SK-N-SH treated with all-trans-retinoic acid at 6 μM for 48 hours (cell line): ENCODE results near the gene SPINK5.

Experiments used
- ATAC-seq: fragments of 200-7000 bp; cut with Tn5 transposase; 3 replicates; pipeline ENCODE4 v1.9.1; 2020; ENCODE audit warnings: mild to moderate bottlenecking, moderate library complexity
- ARNTL ChIP-seq: fragments of 450-650 bp; formaldehyde crosslinking; IDR thresholded peaks from 2 replicates; pipeline ENCODE4 v1.5.0; 2020; ENCODE audit warnings: low read depth, mild to moderate bottlenecking, moderate library complexity, borderline replicate concordance
- BACH2 ChIP-seq: fragments of 250-450 bp; sonication (Bioruptor Pico); IDR thresholded peaks from 2 replicates; pipeline ENCODE4 v1.9.0; 2021; ENCODE audit warnings: mild to moderate bottlenecking, borderline replicate concordance
- CREB5 ChIP-seq: fragments of 250-450 bp; sonication (Bioruptor Pico); IDR thresholded peaks from 2 replicates; pipeline ENCODE4 v1.5.1; 2020; ENCODE audit warnings: low read depth, mild to moderate bottlenecking, moderate library complexity
- CSDC2 ChIP-seq: fragments of 250-450 bp; sonication (Bioruptor Pico); IDR thresholded peaks from 2 replicates; pipeline ENCODE4 v1.5.0; 2020; ENCODE audit warnings: mild to moderate bottlenecking, moderate library complexity
- CSRNP3 ChIP-seq: fragments of 250-450 bp; sonication (Bioruptor Pico); IDR thresholded peaks from 2 replicates; pipeline ENCODE4 v1.5.1; 2021; ENCODE audit warnings: mild to moderate bottlenecking, moderate library complexity
- ESRRG ChIP-seq: fragments of 250-450 bp; sonication (Bioruptor Pico); IDR thresholded peaks from 2 replicates; pipeline ENCODE4 v1.6.1; 2021; ENCODE audit warnings: mild to moderate bottlenecking
- GLIS3 ChIP-seq: fragments of 250-450 bp; sonication (Bioruptor Pico); IDR thresholded peaks from 2 replicates; pipeline ENCODE4 v1.5.0; 2020; ENCODE audit warnings: mild to moderate bottlenecking, moderate library complexity
- ISL1 ChIP-seq: fragments of 250-450 bp; sonication (Bioruptor Pico); IDR thresholded peaks from 2 replicates; pipeline ENCODE4 v2.1.2; 2022; ENCODE audit warnings: mild to moderate bottlenecking, moderate library complexity
- OSR1 ChIP-seq: fragments of 250-450 bp; sonication (Bioruptor Pico); IDR thresholded peaks from 2 replicates; pipeline ENCODE4 v1.8.0; 2022; ENCODE audit warnings: moderate library complexity, mild to moderate bottlenecking, inconsistent platforms
- POU6F1 ChIP-seq: fragments of 250-450 bp; sonication (Bioruptor Pico); IDR thresholded peaks from 2 replicates; pipeline ENCODE4 v1.8.0; 2021; ENCODE audit warnings: low read depth, mild to moderate bottlenecking, moderate library complexity, borderline replicate concordance
- PPARA ChIP-seq: fragments of 250-450 bp; sonication (Bioruptor Pico); IDR thresholded peaks from 2 replicates; pipeline ENCODE4 v1.5.0; 2020; ENCODE audit warnings: mild to moderate bottlenecking, borderline replicate concordance
- RARB ChIP-seq: fragments of 250-450 bp; sonication (Bioruptor Pico); IDR thresholded peaks from 2 replicates; pipeline ENCODE4 v1.8.0; 2021; ENCODE audit warnings: mild to moderate bottlenecking, moderate library complexity
- SNAI2 ChIP-seq: fragments of 250-450 bp; sonication (Bioruptor Pico); IDR thresholded peaks from 2 replicates; pipeline ENCODE4 v1.5.0; 2020; ENCODE audit warnings: mild to moderate bottlenecking, moderate library complexity
- TCF4 ChIP-seq: fragments of 250-450 bp; sonication (Bioruptor Pico); IDR thresholded peaks from 2 replicates; pipeline ENCODE4 v1.8.0; 2021; ENCODE audit warnings: mild to moderate bottlenecking, moderate library complexity, borderline replicate concordance
- TOX ChIP-seq: fragments of 250-450 bp; sonication (Bioruptor Pico); IDR thresholded peaks from 2 replicates; pipeline ENCODE4 v1.8.0; 2021; ENCODE audit warnings: mild to moderate bottlenecking, moderate library complexity, borderline replicate concordance
- TSHZ2 ChIP-seq: fragments of 250-450 bp; sonication (Bioruptor Pico); IDR thresholded peaks from 2 replicates; pipeline ENCODE4 v1.5.0; 2020; ENCODE audit warnings: mild to moderate bottlenecking, moderate library complexity
- ZC3H10 ChIP-seq: fragments of 250-450 bp; sonication (Bioruptor Pico); IDR thresholded peaks from 2 replicates; pipeline ENCODE4 v1.5.1; 2021; ENCODE audit warnings: mild to moderate bottlenecking, moderate library complexity
- ZFP3 ChIP-seq: fragments of 250-450 bp; sonication (Bioruptor Pico); IDR thresholded peaks from 2 replicates; pipeline ENCODE4 v1.5.0; 2020; ENCODE audit warnings: mild to moderate bottlenecking, moderate library complexity
- ZFP30 ChIP-seq: fragments of 450-650 bp; formaldehyde crosslinking; IDR thresholded peaks from 2 replicates; pipeline ENCODE4 v1.5.0; 2022; ENCODE audit warnings: mild to moderate bottlenecking, moderate library complexity
- ZNF565 ChIP-seq: fragments of 450-650 bp; formaldehyde crosslinking; conservative IDR thresholded peaks from 2 replicates; pipeline ENCODE4 v1.5.0; 2020; ENCODE audit warnings: low read depth, mild to moderate bottlenecking, moderate library complexity
- ZNF70 ChIP-seq: fragments of 450-650 bp; formaldehyde crosslinking; IDR thresholded peaks from 2 replicates; pipeline ENCODE4 v1.5.0; 2020; ENCODE audit warnings: mild to moderate bottlenecking, moderate library complexity
- ZNF8 ChIP-seq: fragments of 450-650 bp; formaldehyde crosslinking; IDR thresholded peaks from 2 replicates; pipeline ENCODE4 v1.5.0; 2020; ENCODE audit warnings: mild to moderate bottlenecking, moderate library complexity

Gene SPINK5

GRCh38 chr5:148147415-148147814, 83.6 kb downstream of the SPINK5 start (continued):
- no peak for TF ChIP-seq POU6F1 (CRISPR knock-in tag)
- TF ChIP-seq ZNF565 (CRISPR knock-in tag): no peak
- no peak for TF ChIP-seq BACH2 (CRISPR knock-in tag)
- no peak for TF ChIP-seq ZNF70 (CRISPR knock-in tag)
- no peak for TF ChIP-seq RARB

- TF ChIP-seq ESRRG (CRISPR knock-in tag) (no peak), POU6F1 (CRISPR knock-in tag) (no peak), ISL1 (CRISPR knock-in tag) (no peak), PPARA (CRISPR knock-in tag) (no peak), CSDC2 (no peak), ZNF8 (CRISPR knock-in tag) (no peak), BACH2 (CRISPR knock-in tag) (no peak), ZNF565 (CRISPR knock-in tag) (no peak), SNAI2 (CRISPR knock-in tag) (no peak)
- no peak for ATAC-seq
These were observed 88.1 kb downstream of the SPINK5 start for GRCh38 chr5:148151872-148152271.

- no peak for ATAC-seq
- TF ChIP-seq GLIS3 (CRISPR knock-in tag) (no peak), SNAI2 (CRISPR knock-in tag) (no peak), RARB (no peak), PPARA (CRISPR knock-in tag) (no peak), ZNF8 (CRISPR knock-in tag) (no peak), ZC3H10 (CRISPR knock-in tag) (no peak), OSR1 (CRISPR knock-in tag) (no peak), TOX (CRISPR knock-in tag) (no peak), CSRNP3 (CRISPR knock-in tag) (no peak), ZFP30 (no peak), TCF4 (CRISPR knock-in tag) (no peak), BACH2 (CRISPR knock-in tag) (no peak), TSHZ2 (no peak), ARNTL (CRISPR knock-in tag) (no peak), ZFP3 (CRISPR knock-in tag) (no peak), CREB5 (no peak), POU6F1 (CRISPR knock-in tag) (no peak), ZNF70 (CRISPR knock-in tag) (no peak)
These were observed 89.0 kb downstream of the SPINK5 start for GRCh38 chr5:148152781-148153180.
